Epithelial cell of esophagus (primary cell): ENCODE data around the gene KSR1.

Experiments
- DNase-seq: peaks from one replicate; pipeline ENCODE4 v3.0.0; 2010; ENCODE audit warnings: low read depth
- H3K4me3 ChIP-seq: 2 replicates; pipeline ENCODE4 v1.5.1; 2011; ENCODE audit warnings: mild to moderate bottlenecking, low read length, control low read depth
- CTCF ChIP-seq: IDR thresholded peaks from 2 replicates; pipeline ENCODE4 v1.5.1; 2011; ENCODE audit warnings: low read depth, mild to moderate bottlenecking, low read length, control low read depth, inconsistent platforms; ENCODE audit not compliant: insufficient read depth; ENCODE audit errors: missing control alignments

KSR1 gene

GRCh38 chr17:27559506-27560481 is 103.5 kb downstream of the KSR1 start:
- TF ChIP-seq CTCF: no peak
- no peak overlapping the region for H3K4me3 ChIP-seq
- DNase-seq: peak; percentile 73

- peak; percentile 46 for DNase-seq
- no peak for TF ChIP-seq CTCF
- no peak overlapping the region for H3K4me3 ChIP-seq
These were observed 104.4 kb downstream of the KSR1 start for GRCh38 chr17:27560668-27561067.

- no peak for DNase-seq
- no peak for TF ChIP-seq CTCF
- no peak overlapping the region for H3K4me3 ChIP-seq
These were observed 106.7 kb downstream of the KSR1 start for GRCh38 chr17:27562777-27563455.

GRCh38 chr17:27563532-27563931 is 107.3 kb downstream of the KSR1 start:
- no peak overlapping the region for H3K4me3 ChIP-seq
- no peak for DNase-seq
- TF ChIP-seq CTCF: no peak

- H3K4me3 ChIP-seq: no peak overlapping the region
- DNase-seq: no peak
- no peak for TF ChIP-seq CTCF
These were observed 108.2 kb downstream of the KSR1 start for GRCh38 chr17:27564463-27564862.

- no peak for DNase-seq
- no peak for TF ChIP-seq CTCF
- no peak overlapping the region for H3K4me3 ChIP-seq
These were observed 109.8 kb downstream of the KSR1 start for GRCh38 chr17:27565874-27566670.
